ENCODE results near the gene CCDC171. TPM values are rescaled to one million over a fixed set of nuclear protein-coding genes. Genes with fewer than 3 reads are reported as not detected.

The CCDC171 gene
- total and polyA plus RNA-seq, 2 of the 13 experiments (the other 11 are each of a cell fraction or from before 2014, with no cell fraction given) = 0.95 to 2.5 TPM

GRCh38 chr9:15763371-15763770 is 210.5 kb downstream of the CCDC171 start (continued):
- TF ChIP-seq NR0B2 (CRISPR knock-in tag; IDR thresholded peaks at IDR 0.05) (no peak), ZNF407 (CRISPR knock-in tag; IDR thresholded peaks at IDR 0.05; ENCODE audit: not compliant biosample characterization) (no peak), PRDM10 (CRISPR knock-in tag; IDR thresholded peaks at IDR 0.05; ENCODE audit: low read depth) (no peak), ZSCAN30 (CRISPR knock-in tag; IDR thresholded peaks at IDR 0.05) (no peak), FOSL1 (CRISPR knock-in tag; IDR thresholded peaks at IDR 0.05; ENCODE audit: borderline replicate concordance) (no peak), RARA (CRISPR knock-in tag; IDR thresholded peaks at IDR 0.05) (no peak)

All from HepG2 (cell line).